Effector memory CD8-positive, alpha-beta T cell (primary cell): ENCODE data around the gene ZNF688.

Experiments used
- ATAC-seq: fragments of 150-1000 bp; cut with Tn5 transposase; replicated peaks from 2 replicates; pipeline ENCODE4 v1.10.0; 2021; ENCODE audit warnings: mild to moderate bottlenecking, moderate library complexity
- DNase-seq, 3 experiments: peaks; one replicate each; pipeline ENCODE4 v3.0.0; 2021
- H3K27ac Mint-ChIP-seq, 2 donors: one replicate each; pipeline ENCODE4 v1.8.0; 2022; ENCODE audit warnings: mild to moderate bottlenecking in 2 of 2, mixed read lengths in 2 of 2, moderate library complexity in 2 of 2
- H3K27me3 Mint-ChIP-seq, 2 donors: one replicate each; pipeline ENCODE4 v1.8.0; 2022; ENCODE audit warnings: mixed read lengths in 2 of 2
- H3K36me3 Mint-ChIP-seq: one replicate; pipeline ENCODE4 v1.8.0; 2022; ENCODE audit warnings: mild to moderate bottlenecking, moderate library complexity, mixed read lengths; ENCODE audit not compliant: insufficient read depth
- H3K4me1 Mint-ChIP-seq, 2 donors: one replicate each; pipeline ENCODE4 v1.8.0; 2022; ENCODE audit warnings: low read depth in 2 of 2, mixed read lengths in 2 of 2
- H3K4me3 Mint-ChIP-seq, 2 donors: one replicate each; pipeline ENCODE4 v1.8.0; 2022; ENCODE audit warnings: mild to moderate bottlenecking in 2 of 2, mixed read lengths in 2 of 2, moderate library complexity in 2 of 2
- H3K9me3 Mint-ChIP-seq, 2 donors: one replicate each; pipeline ENCODE4 v1.8.0; 2022; ENCODE audit warnings: mixed read lengths in 2 of 2
- total RNA-seq, 9 experiments: gene quantifications; one replicate each; lab custom pipeline; 2026; lab: John Stamatoyannopoulos, UW

The ZNF688 gene
- 5.9 to 19.7 (median 8.1) reads per million in 9 experiments for total RNA-seq

DNA sequence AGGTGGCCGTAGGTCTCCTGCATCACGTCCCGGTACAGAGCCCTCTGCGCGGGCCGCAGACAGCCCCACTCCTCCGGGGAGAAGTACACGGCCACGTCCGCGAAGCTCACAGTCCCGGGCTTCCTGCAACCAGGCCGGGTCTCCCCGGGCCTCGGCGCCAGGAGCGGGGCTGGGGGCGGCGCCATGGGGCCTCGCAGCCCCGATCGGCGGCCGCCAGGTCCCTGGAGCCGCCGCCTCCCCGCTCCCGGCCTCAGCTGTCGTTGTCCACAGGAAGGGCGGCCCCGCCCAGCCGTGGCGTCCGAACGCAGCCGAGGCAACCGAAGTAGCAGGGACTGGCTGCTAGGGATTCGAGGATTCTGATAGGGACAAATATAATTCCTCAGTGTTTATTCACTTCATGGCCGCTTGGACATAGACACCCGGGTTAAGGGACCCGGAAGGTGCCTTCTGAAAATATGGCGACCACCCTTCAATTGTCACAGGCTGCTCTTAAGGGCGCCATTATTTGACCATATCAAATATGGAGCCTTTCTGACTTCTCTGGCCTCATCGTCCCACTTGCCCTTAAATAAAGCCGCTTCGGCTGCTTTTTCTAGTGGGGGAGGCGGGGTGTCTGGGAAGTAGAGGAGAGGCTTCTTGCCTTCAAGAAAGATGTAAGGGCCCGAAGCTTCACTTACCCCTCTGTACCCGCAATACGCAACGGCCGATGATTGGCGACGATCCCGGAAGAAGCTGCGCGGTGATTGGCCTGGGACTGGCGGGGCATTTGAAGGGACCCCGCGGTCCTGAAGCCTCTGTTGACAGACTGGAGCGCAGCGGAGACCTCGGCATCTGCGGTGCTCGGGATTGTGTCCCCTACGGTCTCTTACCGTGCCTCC, at the start of gene ZNF688:
TSS of gene ZNF688 (minus strand) at position 270 of the 878 bp plus-strand sequence. CDS start at position 185, 85 bp downstream.
- H3K27ac Mint-ChIP-seq: peak within 1 kb of the TSS; percentile 86 to 95

DNA sequence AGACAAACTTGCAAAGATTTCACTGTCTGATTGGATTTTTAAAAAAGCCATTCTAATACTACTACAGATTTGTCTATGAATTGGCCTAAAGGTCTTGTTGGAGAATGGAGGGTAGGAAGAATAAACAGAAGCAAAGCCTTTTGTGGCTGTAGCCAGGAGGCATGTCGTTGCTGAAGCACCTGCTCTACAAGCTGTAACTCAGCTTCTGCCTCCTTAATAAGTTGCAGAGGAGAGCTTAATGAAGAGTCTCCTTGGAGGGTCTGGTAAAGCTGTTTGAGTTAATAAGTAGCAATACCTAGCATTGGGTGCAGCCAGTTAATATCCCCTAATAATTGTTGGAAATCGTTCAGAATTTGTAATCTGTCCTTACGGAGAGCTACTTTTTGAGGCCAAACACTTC, 48.7 kb upstream of the ZNF688 start:
- ATAC-seq: no peak
- no peak for DNase-seq
- no peaks in the 10 kb centered on the region for H3K9me3 Mint-ChIP-seq
- no peaks in the 10 kb centered on the region for H3K36me3 Mint-ChIP-seq
- H3K27me3 Mint-ChIP-seq: peaks cover 0 to 26% of the 10 kb centered on the region in 2 donors
- no peak overlapping the region for H3K27ac Mint-ChIP-seq
- H3K4me3 Mint-ChIP-seq: no peak overlapping the region
- peaks cover 0 to 3% of the 10 kb centered on the region in 2 donors for H3K4me1 Mint-ChIP-seq

More for the DNA sequence above, at the start of gene ZNF688:
- Mint-ChIP-seq H3K4me3 (peak within 1 kb of the TSS; percentile 83 to 91), H3K9me3 (no peaks in the 10 kb centered on the region), H3K36me3 (peaks cover 9% of the 10 kb centered on the region), H3K27me3 (no peaks in the 10 kb centered on the region), H3K4me1 (peaks cover 26 to 34% of the 10 kb centered on the region in 2 donors)
- DNase-seq: peak; percentile 91 to 94 (median 93)
- peak; percentile 82 for ATAC-seq

DNA sequence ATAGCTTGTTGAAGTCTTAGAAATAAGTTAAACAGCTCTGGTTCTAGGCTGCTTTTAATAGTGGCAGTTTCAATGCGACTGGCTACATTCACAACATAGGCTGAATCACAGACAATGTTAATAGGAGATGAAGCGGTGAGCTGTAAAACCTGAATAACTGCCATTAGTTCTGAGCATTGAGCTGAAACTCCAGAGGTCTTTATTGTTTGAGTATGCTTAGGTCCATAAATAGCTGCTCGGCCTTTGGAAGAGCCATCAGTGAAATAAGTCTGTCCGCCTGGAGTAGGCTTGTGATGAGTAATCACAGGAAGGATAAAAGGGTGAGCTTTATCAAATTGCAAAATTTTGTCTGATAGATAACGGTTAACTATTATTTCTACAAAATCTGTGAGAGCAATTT, 48.1 kb upstream of the ZNF688 start:
- Mint-ChIP-seq H3K27ac (no peak overlapping the region), H3K4me3 (no peak overlapping the region), H3K4me1 (peaks cover 0 to 3% of the 10 kb centered on the region in 2 donors), H3K36me3 (no peaks in the 10 kb centered on the region), H3K27me3 (peaks cover 0 to 25% of the 10 kb centered on the region in 2 donors), H3K9me3 (no peaks in the 10 kb centered on the region)
- ATAC-seq: no peak
- no peak for DNase-seq

DNA sequence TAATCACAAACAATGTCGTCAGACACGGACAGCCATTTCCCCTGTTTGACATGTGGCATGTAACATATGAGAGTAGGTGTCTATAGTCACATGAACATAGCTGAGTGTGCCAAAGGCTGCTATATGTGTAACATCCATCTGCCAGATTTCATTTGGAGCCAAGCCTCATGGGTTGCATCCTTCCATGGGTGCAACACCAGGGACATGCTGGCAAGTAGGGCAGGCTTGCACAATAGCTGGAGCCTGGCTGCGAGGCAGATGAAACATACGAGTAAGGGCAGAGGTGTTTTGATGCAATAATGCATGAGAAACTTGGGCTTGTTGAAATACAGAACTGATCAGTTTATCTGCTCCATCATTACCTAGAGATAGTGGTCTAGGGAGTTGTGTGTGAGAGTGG, 47.7 kb upstream of the ZNF688 start:
- Mint-ChIP-seq H3K9me3 (no peaks in the 10 kb centered on the region), H3K27ac (no peak overlapping the region), H3K27me3 (peaks cover 0 to 21% of the 10 kb centered on the region in 2 donors), H3K36me3 (no peaks in the 10 kb centered on the region), H3K4me1 (peaks cover 0 to 3% of the 10 kb centered on the region in 2 donors), H3K4me3 (no peak overlapping the region)
- DNase-seq (no peak), ATAC-seq (no peak)

DNA sequence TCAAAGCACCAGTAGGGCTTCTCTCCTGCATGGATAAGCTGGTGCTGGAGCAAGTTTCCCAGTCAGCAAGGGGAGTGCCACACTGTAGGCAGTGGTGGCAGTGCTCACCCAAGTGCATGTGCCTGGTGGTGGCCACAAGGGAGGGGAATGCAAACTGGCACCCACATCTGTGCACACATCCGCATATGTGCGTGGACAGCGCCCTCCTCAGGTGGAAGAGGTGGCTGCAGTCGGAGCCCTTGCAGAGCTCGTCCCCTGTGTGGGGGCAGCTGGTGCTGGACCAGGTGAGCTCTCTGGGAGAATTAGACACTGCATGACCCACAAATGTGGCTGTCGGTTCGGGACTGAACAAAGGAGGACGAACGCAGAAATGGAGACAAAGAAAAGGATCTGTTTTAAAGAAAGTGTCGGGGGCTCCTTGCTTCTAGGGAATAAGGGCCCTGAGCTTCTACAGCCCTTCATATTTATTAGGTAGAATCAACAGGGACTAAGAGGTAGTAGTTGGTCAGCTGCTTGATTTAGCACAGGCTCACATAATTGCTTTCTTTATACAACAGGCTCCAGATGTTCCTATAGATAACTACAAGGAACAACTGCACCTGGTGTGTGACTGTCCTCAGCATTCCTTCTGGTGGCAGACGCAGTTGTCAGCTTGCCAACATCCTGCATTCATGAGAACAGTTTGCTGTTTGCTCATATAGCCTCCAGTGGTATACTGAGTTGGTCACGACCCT, 44.0 kb upstream of the ZNF688 start:
- no peak overlapping the region for H3K27ac Mint-ChIP-seq
- H3K4me1 Mint-ChIP-seq: peaks cover 1 to 4% of the 10 kb centered on the region in 2 donors
- no peaks in the 10 kb centered on the region for H3K9me3 Mint-ChIP-seq
- peaks cover under 1% of the 10 kb centered on the region for H3K36me3 Mint-ChIP-seq
- H3K4me3 Mint-ChIP-seq: no peak overlapping the region
- peak; percentile 85 for ATAC-seq
- DNase-seq: peak; percentile 69 to 74 (median 73)
- H3K27me3 Mint-ChIP-seq: no peaks in the 10 kb centered on the region

DNA sequence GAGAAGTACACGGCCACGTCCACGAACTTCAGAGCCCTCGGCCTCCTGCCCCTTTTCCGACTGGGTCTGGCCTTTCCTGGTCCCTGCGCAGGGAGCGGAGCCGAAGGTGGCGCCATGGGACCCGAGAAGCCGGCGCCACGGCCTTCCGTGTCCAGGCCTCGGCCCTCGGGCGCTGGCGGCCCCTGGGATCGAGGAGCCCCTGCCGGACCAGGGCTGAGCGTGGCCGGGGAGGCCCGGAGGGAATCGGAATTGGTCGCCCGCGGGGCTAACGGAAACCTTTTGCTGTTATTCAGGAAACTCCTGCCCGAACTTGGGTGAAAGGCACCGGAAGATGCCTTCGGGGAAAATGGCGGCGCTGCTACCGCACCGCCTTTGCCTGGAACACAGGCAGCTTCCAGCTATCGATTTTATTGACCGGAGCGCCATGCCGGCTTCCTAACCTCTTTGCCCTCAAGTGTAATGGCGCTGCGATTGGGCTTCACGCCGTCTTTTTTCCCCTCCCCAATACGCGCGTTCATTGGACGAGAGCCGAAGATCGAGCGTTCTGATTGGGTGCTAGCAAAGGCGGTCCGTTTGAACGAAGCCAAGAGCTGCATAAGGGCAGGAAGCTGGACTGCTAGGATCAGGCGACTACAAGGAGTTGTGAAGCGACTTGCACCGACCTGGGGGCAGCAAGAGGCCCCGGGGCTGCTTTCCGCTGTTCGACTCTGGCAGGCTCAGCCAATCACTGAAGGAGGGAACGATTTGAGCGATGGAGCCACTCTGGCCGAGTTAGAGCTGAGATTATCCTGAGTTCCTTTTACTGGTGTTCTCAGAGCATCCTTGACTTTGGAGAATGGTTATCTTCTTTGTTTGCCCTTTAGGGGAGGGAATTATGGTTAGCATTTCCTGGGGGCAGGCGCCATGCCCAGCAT, 38.7 kb upstream of the ZNF688 start, which contains the start of gene ZNF689:
TSS of gene ZNF689 (minus strand) at position 464 of the 914 bp plus-strand sequence. CDS start at position 116, 348 bp downstream.
- peak; percentile 93 for ATAC-seq
- peaks cover 12 to 17% of the 10 kb centered on the region in 2 donors for H3K4me1 Mint-ChIP-seq
- DNase-seq: peak; percentile 95 to 97 (median 95)
- H3K27ac Mint-ChIP-seq: peak within 1 kb of the TSS; percentile 98
- H3K27me3 Mint-ChIP-seq: no peaks in the 10 kb centered on the region
- no peaks in the 10 kb centered on the region for H3K9me3 Mint-ChIP-seq
- H3K36me3 Mint-ChIP-seq: peaks cover 37% of the 10 kb centered on the region
- H3K4me3 Mint-ChIP-seq: peak within 1 kb of the TSS; percentile 91 to 94

DNA sequence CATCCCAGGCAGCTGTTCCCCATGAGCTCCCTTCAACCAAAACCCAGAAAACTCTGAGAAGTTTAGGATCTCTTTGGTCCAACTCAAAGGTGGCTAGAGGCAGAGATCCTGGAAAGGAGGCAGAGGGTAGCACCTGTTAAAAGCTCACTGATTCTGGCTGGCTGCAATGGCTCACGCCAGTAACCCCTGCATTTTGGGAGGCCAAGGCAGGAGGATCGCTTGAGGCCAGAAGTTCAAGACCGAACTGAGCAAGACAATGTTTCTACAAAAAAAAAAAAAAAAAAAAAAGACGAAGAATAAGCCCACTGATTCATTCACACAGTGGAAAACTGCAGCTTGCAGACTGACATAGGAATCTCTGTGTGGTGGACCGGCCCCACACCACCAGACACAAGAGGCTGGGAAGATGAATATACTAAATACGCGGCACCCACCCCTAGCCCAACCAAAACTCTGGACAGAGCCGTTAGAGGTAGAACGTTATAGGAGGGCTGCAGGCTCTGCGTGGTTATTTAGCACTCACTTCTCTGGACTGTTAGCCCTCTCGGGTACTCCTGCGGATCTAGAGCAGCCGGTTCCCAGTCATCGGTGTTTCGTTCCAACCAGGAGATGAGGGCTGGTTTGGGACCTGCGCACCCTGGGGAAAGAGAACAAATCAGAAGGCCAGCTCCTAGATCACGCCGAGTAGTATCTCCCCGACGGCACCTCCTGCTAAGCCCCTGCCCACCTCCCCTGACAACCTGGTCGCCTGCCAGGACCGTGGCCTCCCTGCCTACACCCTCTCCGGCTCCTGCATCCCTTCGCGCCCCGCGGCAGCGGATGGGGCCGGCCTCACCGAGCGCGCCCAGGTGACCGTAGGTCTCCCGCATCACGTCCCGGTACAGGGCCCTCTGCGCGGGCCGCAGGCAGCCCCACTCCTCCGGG, 37.8 kb upstream of the ZNF688 start:
- H3K27me3 Mint-ChIP-seq: no peaks in the 10 kb centered on the region
- peak overlapping the region; percentile 91 to 94 for H3K4me3 Mint-ChIP-seq
- DNase-seq: peak in 2 of 3 experiments; percentile 27 to 42
- peak overlapping the region; percentile 98 for H3K27ac Mint-ChIP-seq
- no peaks in the 10 kb centered on the region for H3K9me3 Mint-ChIP-seq
- peak; percentile 43 for ATAC-seq
- H3K36me3 Mint-ChIP-seq: peaks cover 46% of the 10 kb centered on the region
- peaks cover 12 to 17% of the 10 kb centered on the region in 2 donors for H3K4me1 Mint-ChIP-seq

DNA sequence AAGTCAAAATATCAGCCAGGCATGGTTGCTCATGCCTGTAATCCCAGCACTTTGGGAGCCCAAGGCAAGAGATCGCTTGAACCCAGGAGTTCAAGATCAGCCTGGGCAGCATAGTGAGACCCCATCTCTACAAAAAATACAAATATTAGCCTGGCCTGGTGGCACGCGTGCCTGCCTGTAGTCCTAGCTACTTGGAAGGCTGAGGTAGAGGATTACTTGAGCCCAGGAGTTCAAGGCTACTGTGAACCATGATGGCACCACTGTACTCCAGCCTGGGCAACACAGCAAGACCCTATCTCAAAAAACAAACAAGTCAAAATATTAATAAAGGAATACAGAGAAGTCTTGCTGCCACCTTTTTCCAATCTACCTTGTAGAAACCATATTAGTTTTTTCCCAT, 34.5 kb upstream of the ZNF688 start:
- Mint-ChIP-seq H3K36me3 (peaks cover 64% of the 10 kb centered on the region), H3K4me3 (no peak overlapping the region), H3K4me1 (peaks cover 14 to 17% of the 10 kb centered on the region in 2 donors), H3K27me3 (no peaks in the 10 kb centered on the region), H3K9me3 (no peaks in the 10 kb centered on the region), H3K27ac (no peak overlapping the region)
- ATAC-seq (no peak), DNase-seq (no peak)

DNA sequence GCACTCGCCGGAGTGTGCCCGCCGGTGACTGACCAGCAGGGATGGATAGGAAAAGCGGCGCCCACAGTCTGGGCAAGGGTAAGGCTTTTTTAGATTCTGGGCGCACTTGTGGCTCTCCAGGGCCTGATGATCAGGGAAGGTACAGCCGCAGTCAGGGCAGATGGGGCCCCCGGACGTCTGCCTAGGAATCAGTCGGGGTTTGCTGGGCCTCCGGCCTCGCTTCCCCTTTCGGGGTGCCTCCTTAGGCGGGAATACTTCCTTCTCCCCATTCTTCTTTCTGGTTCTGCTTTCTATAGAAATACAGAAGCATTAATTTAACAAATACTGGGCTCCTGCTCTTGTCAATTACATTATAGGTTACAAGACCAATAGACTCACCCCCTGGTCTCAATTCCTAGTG, 33.6 kb upstream of the ZNF688 start:
- Mint-ChIP-seq H3K9me3 (no peaks in the 10 kb centered on the region), H3K4me3 (no peak overlapping the region), H3K36me3 (peaks cover 60% of the 10 kb centered on the region)

DNA sequence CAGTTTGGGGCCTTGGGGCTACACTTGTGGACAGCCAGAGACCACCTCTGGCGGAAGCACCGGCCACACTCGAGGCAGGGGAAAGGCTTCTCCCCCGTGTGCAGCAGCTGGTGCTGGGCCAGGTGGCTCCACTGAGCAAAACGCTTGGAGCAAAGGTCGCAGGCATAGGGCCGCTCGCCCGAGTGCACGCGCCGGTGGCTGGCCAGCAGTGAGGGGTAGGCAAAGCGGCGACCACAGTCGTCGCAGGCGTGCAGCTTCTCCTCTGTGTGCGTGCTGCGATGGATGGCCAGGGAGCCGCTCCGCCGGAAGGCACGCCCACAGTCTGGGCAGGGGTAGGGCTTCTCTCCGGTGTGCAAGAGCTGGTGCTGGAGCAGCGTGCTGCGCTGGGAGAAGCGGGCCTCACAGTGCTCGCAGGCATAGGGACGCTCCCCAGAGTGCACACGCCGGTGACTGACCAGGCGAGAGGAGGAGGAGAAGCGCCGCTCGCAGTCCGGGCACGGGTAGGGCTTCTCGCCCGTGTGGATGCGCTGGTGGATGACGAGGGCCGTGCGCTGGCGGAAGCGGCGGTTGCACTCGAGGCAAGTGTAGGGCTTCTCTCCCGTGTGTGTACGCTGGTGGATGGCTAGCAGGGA, 32.9 kb upstream of the ZNF688 start:
- Mint-ChIP-seq H3K4me1 (peaks cover 9 to 11% of the 10 kb centered on the region in 2 donors), H3K27ac (no peak overlapping the region), H3K9me3 (no peaks in the 10 kb centered on the region), H3K27me3 (no peaks in the 10 kb centered on the region), H3K36me3 (peaks cover 57% of the 10 kb centered on the region), H3K4me3 (no peak overlapping the region)
- DNase-seq (no peak), ATAC-seq (no peak)

More for the DNA sequence above, 33.6 kb upstream of the ZNF688 start:
- Mint-ChIP-seq H3K27me3 (no peaks in the 10 kb centered on the region), H3K27ac (no peak overlapping the region), H3K4me1 (peaks cover 9 to 13% of the 10 kb centered on the region in 2 donors)
- no peak for ATAC-seq
- DNase-seq: no peak

DNA sequence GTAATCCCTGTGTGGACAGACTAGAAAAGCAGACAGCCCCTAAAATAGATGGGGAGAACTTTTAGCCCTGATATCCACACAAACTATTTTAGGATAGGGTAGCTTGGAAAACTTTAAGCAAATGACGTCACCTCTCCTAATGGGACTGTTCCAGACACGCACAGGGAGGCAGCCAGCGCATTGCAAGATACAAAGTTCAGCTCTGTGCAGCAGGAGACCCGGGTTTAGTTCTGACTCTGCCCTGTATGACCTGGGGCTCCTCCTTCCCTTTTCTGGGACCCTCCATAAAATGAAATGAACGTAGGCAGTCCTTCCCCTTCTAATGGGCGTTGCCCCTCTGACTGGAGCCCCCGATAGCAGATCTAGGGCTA, 32.4 kb upstream of the ZNF688 start:
- peaks cover 6% of the 10 kb centered on the region in 2 donors for H3K4me1 Mint-ChIP-seq
- H3K36me3 Mint-ChIP-seq: peaks cover 57% of the 10 kb centered on the region
- H3K27ac Mint-ChIP-seq: no peak overlapping the region

More for the DNA sequence above, 32.4 kb upstream of the ZNF688 start:
- ATAC-seq: no peak
- Mint-ChIP-seq H3K27me3 (no peaks in the 10 kb centered on the region), H3K4me3 (no peak overlapping the region), H3K9me3 (no peaks in the 10 kb centered on the region)
- DNase-seq: no peak
